Colonic mucosa (tissue), 4 donors: ENCODE data around the gene ATXN1. TPM values are rescaled to one million over a fixed set of nuclear protein-coding genes. Genes with fewer than 3 reads are reported as not detected.

Experiments
- DNase-seq: peaks from one replicate; pipeline ENCODE4 v3.0.0-alpha.2; 2020
- H3K27ac ChIP-seq: fragments of 200-600 bp; one replicate; pipeline ENCODE4 v1.8.0; 2021
- H3K27me3 ChIP-seq: fragments of 200-600 bp; one replicate; pipeline ENCODE4 v1.8.0; 2021
- H3K36me3 ChIP-seq: fragments of 200-600 bp; one replicate; pipeline ENCODE4 v1.8.0; 2021
- H3K4me1 ChIP-seq: fragments of 200-600 bp; one replicate; pipeline ENCODE4 v1.8.0; 2021; ENCODE audit warnings: mild to moderate bottlenecking
- H3K4me3 ChIP-seq: fragments of 200-600 bp; one replicate; pipeline ENCODE4 v1.8.0; 2021
- H3K9ac ChIP-seq, 2 donors: one replicate each; pipeline ENCODE4 v1.7.0; 2013; ENCODE audit warnings: control low read depth in 2 of 2, low read depth in 2 of 2, low read length in 2 of 2
- H3K9me3 ChIP-seq: fragments of 200-600 bp; one replicate; pipeline ENCODE4 v1.8.0; 2021
- intact Hi-C: fragments of 100-400 bp; cut with DNase I; formaldehyde crosslinking; loops from one replicate; pipeline ENCODE4 v1.14.1; 2022
- total RNA-seq, 2 donors: library from RNA; stranded (reverse); fragmentation: NEBNext Ultra II Directional in 1 of 2; extraction: Animal tissue kit (Norgen Biotek cat#: 25700) in 1 of 2; gene quantifications; one replicate each; pipeline ENCODE4 v1.2.1, GENCODE V29; 2021
- TF ChIP-seq, protein P1 (sequence below): fragments of 200-600 bp; IDR thresholded peaks from one replicate; pipeline ENCODE4 v1.8.0; 2022; ENCODE audit warnings: antibody characterized with exemption, mild to moderate bottlenecking
- donor health status: healthy.
- donor health status: DM: no; HTN: no; CAD: no.
- donor health status: DM: no; HTN: no; CAD: no.

Gene ATXN1
- total RNA-seq, 2 donors from 2014 or later, result 24.5 to 41.9 TPM

DNA sequence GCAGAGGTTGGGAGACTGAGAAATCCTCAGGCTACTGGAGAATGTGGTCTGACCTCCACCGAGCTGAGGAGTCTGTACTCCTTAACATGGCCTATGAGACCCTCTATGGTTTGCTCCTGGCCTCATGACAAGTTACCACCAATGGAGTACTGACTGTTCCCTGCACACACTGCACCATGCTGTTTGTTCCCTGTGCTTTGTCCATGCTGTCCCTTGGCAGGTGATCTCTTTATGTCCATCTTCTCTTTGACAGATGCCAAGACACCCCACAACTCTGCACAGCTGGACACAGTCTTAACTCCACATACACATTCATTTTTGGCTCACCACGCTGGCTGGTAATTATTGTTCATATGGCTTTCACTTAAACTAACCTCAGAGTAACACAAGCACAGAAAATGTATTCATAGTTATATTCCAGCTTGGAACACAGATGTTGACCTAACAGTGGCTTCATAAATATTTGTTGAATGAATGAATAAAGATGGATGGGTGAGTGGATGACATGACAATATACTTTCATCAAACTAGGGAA is 258.0 kb downstream of the ATXN1 start:
- TF ChIP-seq, protein P1, sequence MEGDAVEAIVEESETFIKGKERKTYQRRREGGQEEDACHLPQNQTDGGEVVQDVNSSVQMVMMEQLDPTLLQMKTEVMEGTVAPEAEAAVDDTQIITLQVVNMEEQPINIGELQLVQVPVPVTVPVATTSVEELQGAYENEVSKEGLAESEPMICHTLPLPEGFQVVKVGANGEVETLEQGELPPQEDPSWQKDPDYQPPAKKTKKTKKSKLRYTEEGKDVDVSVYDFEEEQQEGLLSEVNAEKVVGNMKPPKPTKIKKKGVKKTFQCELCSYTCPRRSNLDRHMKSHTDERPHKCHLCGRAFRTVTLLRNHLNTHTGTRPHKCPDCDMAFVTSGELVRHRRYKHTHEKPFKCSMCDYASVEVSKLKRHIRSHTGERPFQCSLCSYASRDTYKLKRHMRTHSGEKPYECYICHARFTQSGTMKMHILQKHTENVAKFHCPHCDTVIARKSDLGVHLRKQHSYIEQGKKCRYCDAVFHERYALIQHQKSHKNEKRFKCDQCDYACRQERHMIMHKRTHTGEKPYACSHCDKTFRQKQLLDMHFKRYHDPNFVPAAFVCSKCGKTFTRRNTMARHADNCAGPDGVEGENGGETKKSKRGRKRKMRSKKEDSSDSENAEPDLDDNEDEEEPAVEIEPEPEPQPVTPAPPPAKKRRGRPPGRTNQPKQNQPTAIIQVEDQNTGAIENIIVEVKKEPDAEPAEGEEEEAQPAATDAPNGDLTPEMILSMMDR, result no peak
- Histone ChIP-seq H3K9me3 (no peaks in the 10 kb centered on the region), H3K4me1 (no peaks in the 10 kb centered on the region), H3K9ac (no peak overlapping the region), H3K36me3 (no peaks in the 10 kb centered on the region), H3K4me3 (no peak overlapping the region), H3K27me3 (no peaks in the 10 kb centered on the region), H3K27ac (no peak overlapping the region)
- no peak for DNase-seq
- intact Hi-C loops, result no loop called here

DNA sequence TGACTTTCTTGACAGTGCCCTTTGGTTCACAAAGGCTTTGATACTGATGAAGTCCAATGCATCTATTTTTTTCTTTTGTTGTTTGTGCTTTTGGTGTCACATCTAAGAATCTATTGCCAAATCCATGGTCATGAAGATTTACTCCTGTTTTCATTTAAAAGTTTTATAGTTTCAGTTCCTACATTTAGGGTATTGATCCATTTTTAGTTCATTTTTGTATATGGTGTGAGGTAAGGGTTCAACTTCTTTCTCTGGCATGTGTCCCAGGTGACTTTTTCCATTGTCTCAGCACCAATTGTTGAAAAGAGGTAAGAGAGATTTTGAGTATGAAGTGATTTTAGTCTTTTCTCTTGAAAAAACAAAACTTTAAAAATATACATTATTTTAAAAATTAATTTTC is 262.3 kb downstream of the ATXN1 start:
- no peaks in the 10 kb centered on the region for H3K4me1 ChIP-seq
- no peaks in the 10 kb centered on the region for H3K36me3 ChIP-seq
- no peak overlapping the region for H3K27ac ChIP-seq
- H3K27me3 ChIP-seq, result no peaks in the 10 kb centered on the region
- H3K9me3 ChIP-seq, result no peaks in the 10 kb centered on the region
- TF ChIP-seq, protein P1, result no peak
- H3K9ac ChIP-seq, result no peak overlapping the region
- H3K4me3 ChIP-seq, result no peak overlapping the region
- DNase-seq, result no peak
- intact Hi-C loops, result no loop called here

DNA sequence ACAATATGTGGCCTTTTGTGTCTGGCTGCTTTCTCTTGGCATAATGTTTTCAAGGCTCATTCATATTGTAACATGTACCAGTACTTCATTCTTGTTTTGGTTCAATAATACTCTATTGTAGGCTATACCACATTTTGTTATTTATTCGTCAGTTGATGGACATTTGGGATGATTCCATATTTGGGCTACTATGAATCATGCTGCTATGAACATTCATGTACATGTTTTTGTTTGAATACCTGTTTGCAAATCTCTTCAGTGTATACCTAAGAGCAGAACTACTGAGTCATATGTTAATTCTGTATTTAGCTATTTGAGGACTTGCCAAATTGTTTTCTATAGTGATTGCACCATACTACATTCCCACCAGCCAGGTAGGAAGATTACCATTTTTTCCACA is 263.0 kb downstream of the ATXN1 start:
- no peaks in the 10 kb centered on the region for H3K36me3 ChIP-seq
- no peak overlapping the region for H3K9ac ChIP-seq
- H3K4me1 ChIP-seq, result no peaks in the 10 kb centered on the region
- no peak for DNase-seq
- TF ChIP-seq, protein P1, result no peak
- intact Hi-C loops, result no loop called here
- H3K27ac ChIP-seq, result no peak overlapping the region
- H3K9me3 ChIP-seq, result no peaks in the 10 kb centered on the region
- no peaks in the 10 kb centered on the region for H3K27me3 ChIP-seq
- no peak overlapping the region for H3K4me3 ChIP-seq

DNA sequence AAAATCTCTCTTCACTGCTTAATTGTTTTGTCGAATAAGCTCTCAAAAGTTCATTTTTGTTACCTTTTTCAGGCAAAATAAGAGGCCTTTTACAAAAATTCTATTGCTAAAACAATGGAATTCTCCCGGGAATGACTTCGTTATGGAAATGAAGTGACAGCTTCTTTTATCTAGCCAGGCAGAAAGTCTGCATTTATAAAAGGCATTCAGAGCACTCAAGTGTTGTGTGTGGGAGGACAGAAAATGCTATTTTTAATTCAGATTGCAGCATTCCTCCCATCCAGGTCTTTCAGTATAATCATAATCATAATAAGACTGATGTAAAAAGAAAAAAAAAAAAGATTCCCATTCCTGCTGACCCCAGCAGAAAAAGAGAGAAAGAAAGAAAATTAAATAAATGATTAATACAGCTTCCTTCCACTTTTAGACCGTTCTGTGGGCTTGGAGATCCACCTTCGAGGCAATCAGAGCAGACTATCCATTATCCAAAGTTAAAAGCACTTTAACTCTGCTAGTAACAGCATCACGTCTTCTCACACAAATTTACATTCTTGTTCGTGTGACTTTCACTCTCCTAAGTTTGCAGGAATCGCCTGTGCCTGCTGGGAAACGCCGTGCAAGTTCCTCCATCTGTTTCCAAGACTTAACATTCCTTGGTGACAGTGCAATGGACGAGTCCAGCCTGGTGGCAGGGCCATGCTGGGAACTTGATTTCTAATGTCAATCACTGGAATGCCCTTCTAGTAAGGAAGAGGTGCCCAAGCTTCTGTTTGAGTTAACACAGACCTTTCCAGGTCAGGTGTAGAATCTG is 264.1 kb downstream of the ATXN1 start:
- H3K4me1 ChIP-seq, result no peaks in the 10 kb centered on the region
- H3K36me3 ChIP-seq, result no peaks in the 10 kb centered on the region
- H3K4me3 ChIP-seq, result no peak overlapping the region
- H3K27ac ChIP-seq, result no peak overlapping the region
- H3K27me3 ChIP-seq, result no peaks in the 10 kb centered on the region
- DNase-seq, result no peak
- no peak overlapping the region for H3K9ac ChIP-seq
- H3K9me3 ChIP-seq, result no peaks in the 10 kb centered on the region
- intact Hi-C loops, result no loop called here
- TF ChIP-seq, protein P1, result no peak

DNA sequence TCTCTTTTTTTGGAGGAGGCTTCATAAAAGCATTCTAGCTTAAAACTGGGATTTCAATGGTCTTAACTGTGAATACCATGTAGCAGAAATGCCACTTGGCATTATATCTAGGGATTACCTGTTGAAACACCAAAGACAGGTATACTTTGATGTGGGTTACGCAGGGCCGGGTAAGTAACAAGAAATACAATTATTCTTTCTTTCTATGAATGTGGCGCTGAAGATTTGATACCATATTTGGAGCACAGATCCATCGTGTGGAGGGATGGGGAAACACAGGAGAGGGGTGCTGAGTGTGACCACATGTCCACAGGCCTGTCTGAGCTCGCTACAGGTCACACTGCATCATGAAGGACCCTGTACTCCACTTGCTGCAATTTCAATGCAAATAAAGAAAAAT is 265.1 kb downstream of the ATXN1 start:
- Histone ChIP-seq H3K4me1 (no peaks in the 10 kb centered on the region), H3K36me3 (no peaks in the 10 kb centered on the region), H3K4me3 (no peak overlapping the region), H3K9ac (no peak overlapping the region), H3K27ac (no peak overlapping the region), H3K9me3 (no peaks in the 10 kb centered on the region), H3K27me3 (no peaks in the 10 kb centered on the region)
- DNase-seq, result no peak
- intact Hi-C loops, result no loop called here
- TF ChIP-seq, protein P1, result no peak
